ENCODE results near the gene MEGF6. TPM values are rescaled to one million over a fixed set of nuclear protein-coding genes. Genes with fewer than 3 reads are reported as not detected.

MEGF6 gene
- total RNA-seq, 2 donors from 2014 or later, result 63.1 to 63.8 TPM

DNA sequence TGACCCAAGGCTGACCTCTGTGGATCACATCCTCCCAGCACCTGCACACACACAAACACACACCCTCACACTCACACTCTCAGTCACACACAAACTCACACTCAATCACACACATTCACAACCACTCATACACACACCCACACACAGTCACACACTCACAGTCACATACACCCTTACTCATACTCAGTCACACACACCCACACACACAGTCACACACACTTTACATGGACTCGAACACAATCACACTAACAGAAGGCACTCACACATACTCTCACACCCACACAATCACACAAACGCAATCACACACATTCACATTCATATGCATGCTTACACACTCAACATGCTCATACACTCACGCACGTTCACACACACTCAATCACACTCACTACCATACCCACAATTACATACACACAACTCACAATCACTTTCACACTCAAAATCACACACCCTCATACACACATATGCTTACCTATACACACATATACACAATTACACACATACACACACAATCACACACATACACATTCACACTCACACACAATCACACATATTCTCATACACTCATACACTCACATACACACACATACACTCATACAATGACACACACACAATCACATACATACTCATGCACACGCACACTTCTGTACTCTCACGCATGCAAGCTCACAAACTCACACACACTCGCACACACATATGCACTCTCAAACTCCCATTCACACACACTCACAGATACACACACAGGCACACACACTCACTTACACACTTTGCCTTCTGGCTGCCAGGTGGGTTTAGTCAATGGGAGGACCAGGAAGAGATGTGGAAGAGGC, 6.1 kb downstream of the MEGF6 start:
- no peak overlapping the region for H3K27ac Mint-ChIP-seq
- H3K9me3 ChIP-seq (ENCODE audit: control insufficient read depth, low read length, poor library complexity, severe bottlenecking), result no peaks in the 10 kb centered on the region
- peaks cover 15% of the 10 kb centered on the region for H3K27me3 Mint-ChIP-seq
- no peaks in the 10 kb centered on the region for H3K36me3 Mint-ChIP-seq (ENCODE audit: low read depth)
- DNase-seq, result no peak
- no peak overlapping the region for H3K4me3 Mint-ChIP-seq
- no peaks in the 10 kb centered on the region for H3K4me1 Mint-ChIP-seq
- ATAC-seq, result no peak

DNA sequence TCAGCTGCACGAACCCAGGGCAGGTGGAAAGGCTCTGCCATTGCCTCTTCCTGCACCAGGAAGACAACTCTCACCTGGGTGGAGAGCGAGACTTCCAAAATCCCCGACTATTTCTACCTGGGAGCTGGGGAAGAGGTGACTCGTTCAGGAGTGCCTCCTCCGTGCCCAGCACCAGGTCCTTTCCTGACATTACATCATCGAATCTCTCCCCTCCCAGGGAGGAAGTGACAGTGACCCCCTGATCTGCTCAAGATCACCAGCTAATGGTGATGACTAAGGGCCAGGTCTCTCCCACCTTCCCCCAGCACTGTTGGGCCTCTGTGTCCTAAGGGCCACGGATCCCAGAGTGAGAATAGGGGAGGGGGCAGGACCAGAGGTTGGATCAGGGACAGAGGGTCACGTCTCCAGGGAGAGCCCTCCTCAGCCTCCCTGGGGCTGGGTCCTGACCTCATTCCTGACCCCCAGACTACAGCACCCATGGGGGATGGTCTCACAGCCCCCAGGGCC, 6.8 kb downstream of the MEGF6 start:
- ATAC-seq, result no peak
- H3K4me1 Mint-ChIP-seq, result no peaks in the 10 kb centered on the region
- H3K27me3 Mint-ChIP-seq, result peaks cover 15% of the 10 kb centered on the region
- H3K9me3 ChIP-seq (ENCODE audit: control insufficient read depth, low read length, poor library complexity, severe bottlenecking), result no peaks in the 10 kb centered on the region
- H3K27ac Mint-ChIP-seq, result no peak overlapping the region
- DNase-seq, result no peak
- no peaks in the 10 kb centered on the region for H3K36me3 Mint-ChIP-seq (ENCODE audit: low read depth)
- H3K4me3 Mint-ChIP-seq, result no peak overlapping the region

GRCh38 chr1:3603571-3604467, 7.5 kb downstream of the MEGF6 start:
- Mint-ChIP-seq H3K4me1 (no peaks in the 10 kb centered on the region), H3K36me3 (ENCODE audit: low read depth) (no peaks in the 10 kb centered on the region), H3K27me3 (peaks cover 13% of the 10 kb centered on the region), H3K4me3 (no peak overlapping the region), H3K27ac (no peak overlapping the region)
- no peak for ATAC-seq
- no peaks in the 10 kb centered on the region for H3K9me3 ChIP-seq (ENCODE audit: control insufficient read depth, low read length, poor library complexity, severe bottlenecking)
- no peak for DNase-seq

- Mint-ChIP-seq H3K27ac (no peak overlapping the region), H3K27me3 (peaks cover 6% of the 10 kb centered on the region), H3K36me3 (ENCODE audit: low read depth) (no peaks in the 10 kb centered on the region), H3K4me1 (no peaks in the 10 kb centered on the region), H3K4me3 (no peak overlapping the region)
- no peaks in the 10 kb centered on the region for H3K9me3 ChIP-seq (ENCODE audit: control insufficient read depth, low read length, poor library complexity, severe bottlenecking)
- ATAC-seq (no peak), DNase-seq (no peak)
Measured at GRCh38 chr1:3603156-3603555, 8.2 kb downstream of the MEGF6 start.

DNA sequence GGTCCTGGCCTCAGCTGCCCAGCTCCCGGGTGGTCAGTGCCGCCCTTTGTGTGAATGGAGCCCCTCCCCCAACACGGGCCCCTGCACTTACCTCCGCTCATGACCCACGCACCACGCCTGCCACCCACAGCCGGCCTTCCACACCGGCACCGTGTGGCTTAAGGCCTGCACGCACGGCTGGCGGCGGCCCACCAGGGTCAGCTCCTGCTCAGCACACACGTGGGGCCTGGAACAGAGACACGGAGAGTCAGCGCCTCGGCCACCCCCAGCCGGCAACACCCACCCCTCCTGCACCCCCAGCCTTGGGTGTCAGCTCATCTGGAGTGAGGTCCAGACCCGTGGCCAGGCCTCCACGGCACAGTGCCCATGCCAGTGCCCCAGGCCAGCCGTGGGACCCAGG, 8.9 kb downstream of the MEGF6 start:
- Mint-ChIP-seq H3K36me3 (ENCODE audit: low read depth) (peaks cover 3% of the 10 kb centered on the region), H3K4me3 (no peak overlapping the region), H3K27ac (no peak overlapping the region), H3K27me3 (peaks cover 4% of the 10 kb centered on the region), H3K4me1 (peaks cover 5% of the 10 kb centered on the region)
- DNase-seq (no peak), ATAC-seq (no peak)
- no peaks in the 10 kb centered on the region for H3K9me3 ChIP-seq (ENCODE audit: control insufficient read depth, low read length, poor library complexity, severe bottlenecking)

- H3K9me3 ChIP-seq (ENCODE audit: control insufficient read depth, low read length, poor library complexity, severe bottlenecking), result no peaks in the 10 kb centered on the region
- Mint-ChIP-seq H3K27me3 (peaks cover 4% of the 10 kb centered on the region), H3K36me3 (ENCODE audit: low read depth) (peaks cover 3% of the 10 kb centered on the region), H3K4me3 (no peak overlapping the region), H3K4me1 (peaks cover 8% of the 10 kb centered on the region), H3K27ac (no peak overlapping the region)
- ATAC-seq (no peak), DNase-seq (no peak)
Measured at GRCh38 chr1:3601743-3602142, 9.6 kb downstream of the MEGF6 start.

DNA sequence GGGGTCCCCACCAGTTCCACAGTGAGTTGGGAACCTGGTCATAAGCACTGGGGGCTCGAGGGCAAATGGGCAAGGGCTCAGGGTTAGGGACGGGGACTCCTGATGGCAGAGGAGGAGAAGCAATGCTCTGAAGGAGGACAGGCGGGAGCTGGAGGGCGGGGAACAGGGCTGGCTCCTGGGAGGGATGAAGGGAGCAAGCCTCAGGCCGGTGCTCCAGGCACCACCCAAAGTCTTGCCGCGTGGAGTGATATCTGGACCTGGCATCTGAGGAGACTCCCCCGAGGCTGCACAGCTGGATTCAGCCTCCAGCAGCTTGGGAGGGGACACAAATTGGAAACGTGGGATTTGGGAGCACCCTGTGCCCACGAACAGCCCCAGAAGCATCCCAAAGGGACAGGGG, 11.0 kb downstream of the MEGF6 start:
- Mint-ChIP-seq H3K4me1 (peaks cover 8% of the 10 kb centered on the region), H3K27ac (no peak overlapping the region), H3K4me3 (no peak overlapping the region), H3K36me3 (ENCODE audit: low read depth) (peaks cover 3% of the 10 kb centered on the region), H3K27me3 (peaks cover 4% of the 10 kb centered on the region)
- H3K9me3 ChIP-seq (ENCODE audit: control insufficient read depth, low read length, poor library complexity, severe bottlenecking), result no peaks in the 10 kb centered on the region
- ATAC-seq, result no peak
- no peak for DNase-seq

DNA sequence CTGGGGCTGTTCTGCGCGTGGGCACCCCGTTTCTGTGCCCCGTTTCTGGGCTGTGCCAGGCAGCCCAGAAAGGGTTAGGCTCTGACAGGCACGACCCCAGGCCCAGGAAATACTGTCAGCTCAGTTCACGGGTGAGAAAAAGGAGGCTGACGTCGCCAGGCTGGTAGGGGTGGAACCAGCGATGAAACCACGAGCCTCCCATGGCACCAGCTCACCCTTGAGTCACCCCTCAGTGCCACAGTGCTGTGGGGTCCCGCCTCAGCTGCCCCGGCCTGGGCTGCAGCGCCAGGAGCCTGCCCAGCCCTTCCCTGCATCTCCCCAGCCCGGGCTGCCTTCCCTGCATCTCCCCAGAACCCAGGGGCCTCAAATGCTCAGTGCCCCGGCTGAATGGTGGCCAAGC, 11.5 kb downstream of the MEGF6 start:
- Mint-ChIP-seq H3K36me3 (ENCODE audit: low read depth) (peaks cover 3% of the 10 kb centered on the region), H3K4me3 (no peak overlapping the region), H3K27me3 (peaks cover 4% of the 10 kb centered on the region), H3K27ac (no peak overlapping the region), H3K4me1 (peaks cover 8% of the 10 kb centered on the region)
- ATAC-seq (no peak), DNase-seq (no peak)
- no peaks in the 10 kb centered on the region for H3K9me3 ChIP-seq (ENCODE audit: control insufficient read depth, low read length, poor library complexity, severe bottlenecking)

DNA sequence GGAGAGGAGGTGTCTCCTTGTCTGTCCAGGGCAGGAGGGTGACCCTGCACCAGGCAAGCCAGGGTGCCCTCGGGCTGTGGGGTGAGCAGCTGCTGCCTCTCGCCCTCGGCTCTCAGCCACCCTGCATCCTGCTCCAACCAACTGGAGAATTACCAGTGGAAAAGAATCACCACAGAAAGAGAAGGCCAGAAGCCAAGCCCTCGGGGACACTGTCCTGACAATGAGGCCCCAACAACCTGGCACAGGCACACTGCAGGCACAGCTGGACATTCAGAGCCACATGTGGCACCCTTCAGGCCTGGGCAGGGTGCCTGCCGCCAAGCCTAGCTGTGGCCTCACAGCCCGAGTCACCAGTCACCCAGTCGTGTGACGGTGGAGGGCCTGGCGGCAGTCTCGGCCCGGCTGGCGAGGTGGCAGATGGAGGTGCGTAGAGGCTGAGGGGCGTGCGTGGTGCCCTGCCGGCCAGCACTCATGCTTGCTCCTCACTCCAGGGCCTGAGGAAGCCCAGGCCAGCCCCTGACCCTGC, 12.0 kb downstream of the MEGF6 start:
- H3K36me3 Mint-ChIP-seq (ENCODE audit: low read depth), result peaks cover 3% of the 10 kb centered on the region
- peaks cover 4% of the 10 kb centered on the region for H3K27me3 Mint-ChIP-seq
- ATAC-seq (no peak), DNase-seq (no peak)
- no peak overlapping the region for H3K4me3 Mint-ChIP-seq
- no peaks in the 10 kb centered on the region for H3K9me3 ChIP-seq (ENCODE audit: control insufficient read depth, low read length, poor library complexity, severe bottlenecking)
- peaks cover 8% of the 10 kb centered on the region for H3K4me1 Mint-ChIP-seq
- H3K27ac Mint-ChIP-seq, result no peak overlapping the region

DNA sequence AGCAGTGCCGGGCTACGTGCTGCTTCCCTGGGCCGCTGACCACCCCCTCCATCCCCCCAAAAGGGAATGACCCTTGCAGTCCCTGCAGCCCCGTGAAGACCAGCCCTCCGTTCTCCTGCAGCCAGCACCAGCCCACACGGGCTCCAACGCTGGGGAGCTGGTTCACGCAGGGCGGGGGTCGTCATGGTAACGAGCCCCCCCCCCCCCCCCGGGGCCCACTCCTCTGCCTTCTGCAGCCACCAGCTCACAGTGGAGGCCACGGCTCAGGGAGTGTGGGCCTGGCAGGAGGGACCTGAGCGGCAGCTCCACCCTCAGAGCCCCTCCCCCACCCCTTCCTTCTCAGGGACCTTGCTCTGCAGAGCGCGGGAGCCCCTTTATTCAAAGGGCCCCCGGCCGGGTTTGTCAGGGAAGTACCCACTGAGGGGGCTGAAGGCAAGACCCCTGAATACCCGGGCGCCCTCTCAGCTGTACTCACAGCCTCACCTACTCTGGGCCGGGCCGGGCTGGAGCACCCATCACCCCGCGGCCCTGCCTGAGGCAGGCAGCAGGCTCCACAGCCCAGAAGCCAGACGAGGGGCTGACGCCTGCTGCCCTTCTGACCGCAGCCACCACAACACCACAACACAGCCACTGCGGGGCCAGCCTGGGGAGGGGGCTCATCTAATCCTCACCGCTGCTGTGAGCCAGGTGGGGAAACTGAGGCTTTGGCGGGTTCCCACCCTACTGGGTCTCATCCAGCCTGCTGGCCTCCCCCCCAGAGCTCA, 12.6 kb downstream of the MEGF6 start:
- H3K9me3 ChIP-seq (ENCODE audit: control insufficient read depth, low read length, poor library complexity, severe bottlenecking), result no peaks in the 10 kb centered on the region
- ATAC-seq (no peak), DNase-seq (no peak)
- peaks cover 8% of the 10 kb centered on the region for H3K4me1 Mint-ChIP-seq
- peaks cover 4% of the 10 kb centered on the region for H3K27me3 Mint-ChIP-seq
- H3K4me3 Mint-ChIP-seq, result peak overlapping the region; percentile 3
- no peak overlapping the region for H3K27ac Mint-ChIP-seq
- H3K36me3 Mint-ChIP-seq (ENCODE audit: low read depth), result peaks cover 3% of the 10 kb centered on the region

GRCh38 chr1:3598051-3598491, 13.2 kb downstream of the MEGF6 start:
- ATAC-seq (no peak), DNase-seq (no peak)
- Mint-ChIP-seq H3K4me1 (peaks cover 8% of the 10 kb centered on the region), H3K36me3 (ENCODE audit: low read depth) (peaks cover 3% of the 10 kb centered on the region), H3K27ac (peak overlapping the region; percentile 11), H3K27me3 (peaks cover 4% of the 10 kb centered on the region), H3K4me3 (peak overlapping the region; percentile 86)
- no peaks in the 10 kb centered on the region for H3K9me3 ChIP-seq (ENCODE audit: control insufficient read depth, low read length, poor library complexity, severe bottlenecking)

- H3K27me3 Mint-ChIP-seq, result peaks cover 4% of the 10 kb centered on the region
- DNase-seq (no peak), ATAC-seq (peak; percentile 48)
- peaks cover 3% of the 10 kb centered on the region for H3K36me3 Mint-ChIP-seq (ENCODE audit: low read depth)
- H3K27ac Mint-ChIP-seq, result peak overlapping the region; percentile 11
- peaks cover 8% of the 10 kb centered on the region for H3K4me1 Mint-ChIP-seq
- peak overlapping the region; percentile 86 for H3K4me3 Mint-ChIP-seq
- no peaks in the 10 kb centered on the region for H3K9me3 ChIP-seq (ENCODE audit: control insufficient read depth, low read length, poor library complexity, severe bottlenecking)
Measured at GRCh38 chr1:3597599-3597964, 13.7 kb downstream of the MEGF6 start.
